Stimulated activated CD8-positive, alpha-beta memory T cell treated with anti-CD3 and anti-CD28 coated beads, Interleukin-4, amount 100 ng/mL, for 1 hour (primary cell): Measurements from ENCODE around the gene MROH7.

Experiments
- DNase-seq, 2 donors: peaks; one replicate each; pipeline ENCODE4 v3.0.0-alpha.2; 2020; ENCODE audit warnings: low read depth in 2 of 2, low spot score in 1 of 2

Gene MROH7

DNA sequence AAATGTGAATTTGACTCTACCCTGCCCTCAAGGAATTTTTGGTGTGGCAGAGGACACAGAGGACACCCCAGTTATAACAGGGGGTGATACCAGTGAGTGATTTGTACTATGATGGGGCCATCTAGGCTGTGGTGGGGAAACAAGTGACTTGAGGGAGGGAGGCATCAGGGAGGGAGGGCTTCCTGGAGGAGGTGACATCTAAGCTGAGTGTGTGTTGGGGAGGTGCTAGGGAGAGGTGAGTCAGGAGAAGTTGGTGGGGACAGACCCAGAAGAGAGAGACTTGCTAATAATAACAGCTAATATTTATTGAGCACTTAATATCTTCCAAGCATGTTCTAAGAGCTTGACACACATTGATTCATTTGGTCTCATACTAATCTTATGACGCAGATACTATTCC is 54.2 kb downstream of the MROH7 start:
- no peak for DNase-seq

DNA sequence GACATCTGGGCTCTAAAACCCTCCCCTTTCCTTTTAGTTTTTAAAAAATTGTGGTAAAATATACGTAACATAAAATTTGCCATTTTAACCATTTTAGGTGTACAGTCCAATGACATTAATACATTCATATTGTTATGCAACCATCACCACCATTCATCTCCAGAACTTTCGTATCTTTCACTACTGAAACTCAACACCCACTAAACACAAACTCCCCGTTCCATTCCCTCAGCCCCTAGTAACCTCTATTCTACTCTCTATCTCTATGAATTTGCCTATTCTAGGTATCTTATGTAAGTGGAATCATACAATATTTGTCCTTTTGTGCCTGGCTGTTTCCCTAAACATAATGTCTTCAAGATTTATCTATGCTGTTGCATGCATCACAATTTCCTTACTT is 54.7 kb downstream of the MROH7 start:
- no peak for DNase-seq

DNA sequence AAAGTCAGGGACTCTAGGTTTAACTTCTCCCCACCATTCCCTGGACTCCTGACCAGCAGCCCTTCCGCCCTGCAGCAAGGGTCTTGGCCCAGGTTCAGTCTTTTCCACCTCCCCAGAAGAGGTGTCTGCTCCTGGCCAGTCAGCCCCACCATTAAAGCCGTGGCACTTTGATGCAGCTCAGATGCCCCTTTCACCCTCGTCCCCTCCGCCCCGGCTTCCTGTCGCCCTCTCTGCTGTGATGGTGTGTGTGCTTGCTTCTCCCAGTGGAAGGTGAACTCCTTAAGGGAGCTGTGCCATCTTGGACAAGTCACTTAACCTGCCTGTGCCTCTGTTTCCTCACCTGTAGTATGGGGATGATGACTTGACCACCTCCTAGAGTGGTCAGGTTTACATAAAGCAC is 56.3 kb downstream of the MROH7 start:
- no peak for DNase-seq

DNA sequence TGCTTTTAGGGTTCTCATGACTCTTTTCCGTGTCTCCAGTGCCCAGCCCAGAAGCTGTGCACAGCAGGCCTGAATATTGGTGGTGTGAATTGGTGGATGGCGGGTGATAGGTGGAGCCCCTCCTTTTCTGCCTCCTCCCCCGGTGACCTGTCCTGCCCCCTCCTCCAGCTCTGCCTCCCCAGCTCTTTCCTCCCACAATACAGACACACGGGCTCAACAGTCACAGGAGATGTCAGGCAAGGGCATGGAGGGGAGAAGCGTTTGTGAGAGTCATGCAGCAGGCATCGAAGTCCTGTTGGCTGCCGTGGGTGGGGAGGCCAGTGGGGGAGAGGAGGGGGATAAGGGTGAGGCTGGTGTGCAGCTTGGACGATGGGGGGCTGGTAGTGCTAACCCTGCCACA is 56.8 kb downstream of the MROH7 start:
- DNase-seq, result no peak

DNA sequence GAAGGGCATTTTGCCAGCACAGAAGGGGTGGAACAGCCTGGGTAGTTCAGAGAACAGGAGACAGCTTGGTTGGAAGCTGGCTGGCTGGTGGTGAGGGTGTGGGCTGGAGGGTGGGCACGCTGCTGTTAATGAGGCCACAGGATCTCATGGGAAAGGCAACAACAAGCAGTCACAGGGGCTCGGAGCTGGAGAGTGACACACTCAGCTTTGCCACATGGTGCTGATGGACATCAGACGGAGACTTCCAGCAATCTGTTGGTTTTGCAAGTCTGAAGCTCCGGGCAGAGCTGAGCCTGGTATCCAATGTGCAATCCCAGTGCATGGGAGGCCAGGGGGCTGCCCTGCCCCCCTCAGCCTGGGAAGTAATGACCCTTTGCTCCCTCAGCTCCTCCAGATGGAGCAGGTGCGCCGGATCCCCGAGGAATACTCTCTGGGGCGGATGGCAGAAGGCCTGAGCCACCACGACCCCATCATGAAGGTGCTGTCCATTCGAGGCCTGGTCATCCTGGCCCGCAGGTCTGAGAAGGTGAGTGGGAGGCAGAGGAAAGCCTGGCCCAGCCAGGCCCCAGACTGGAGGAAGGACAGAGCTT is 58.4 kb downstream of the MROH7 start:
- no peak for DNase-seq

DNA sequence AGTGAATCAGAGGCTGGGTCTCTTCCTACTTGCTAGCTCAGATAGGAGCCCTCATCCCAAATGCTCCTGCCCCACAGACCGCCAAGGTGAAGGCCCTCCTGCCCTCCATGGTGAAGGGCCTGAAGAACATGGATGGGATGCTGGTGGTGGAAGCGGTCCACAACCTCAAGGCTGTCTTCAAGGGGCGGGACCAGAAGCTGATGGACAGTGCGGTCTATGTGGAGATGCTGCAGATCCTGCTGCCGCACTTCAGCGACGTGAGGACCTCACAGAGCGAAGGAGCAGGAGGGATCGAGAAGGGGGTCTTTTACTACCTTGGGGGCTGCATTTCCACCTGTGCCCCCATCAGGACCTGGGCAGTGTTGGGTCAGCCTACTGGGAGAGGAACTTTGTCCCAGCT is 59.5 kb downstream of the MROH7 start:
- no peak for DNase-seq

DNA sequence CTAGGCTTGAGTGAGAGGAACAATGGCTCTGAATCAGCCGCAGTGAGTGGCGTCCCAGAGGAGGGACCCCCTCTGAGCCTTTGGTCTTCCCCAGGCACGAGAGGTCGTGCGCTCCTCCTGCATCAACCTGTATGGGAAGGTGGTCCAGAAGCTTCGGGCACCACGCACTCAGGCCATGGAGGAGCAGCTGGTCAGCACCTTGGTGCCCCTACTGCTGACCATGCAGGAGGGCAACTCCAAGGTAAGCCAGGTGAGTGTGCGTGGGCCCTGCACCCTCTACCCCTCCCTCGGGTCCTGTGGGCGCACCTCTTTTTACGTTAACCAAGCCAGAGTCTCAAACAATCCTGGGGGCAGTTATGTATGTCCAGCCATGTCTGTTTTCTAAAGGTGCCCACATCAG is 60.4 kb downstream of the MROH7 start:
- no peak for DNase-seq

DNA sequence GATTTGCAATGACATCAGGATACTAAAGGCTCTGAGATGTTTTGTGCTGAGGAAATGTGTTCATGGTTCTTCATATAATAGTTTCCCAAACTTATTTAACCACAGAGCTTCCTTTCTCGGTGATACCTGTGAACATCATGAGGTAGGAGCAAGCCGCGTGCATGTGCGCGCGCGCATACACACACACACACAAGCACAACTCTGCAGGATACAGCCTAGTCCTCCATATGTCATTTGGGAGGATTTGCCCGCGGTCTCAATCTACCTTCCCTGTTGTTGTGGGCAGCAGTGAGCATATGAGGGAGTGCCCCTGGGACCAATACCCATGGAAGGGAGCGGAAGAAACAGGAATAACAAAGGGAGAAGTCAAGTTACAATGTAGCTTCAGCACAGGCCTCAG is 61.9 kb downstream of the MROH7 start:
- DNase-seq, result no peak

DNA sequence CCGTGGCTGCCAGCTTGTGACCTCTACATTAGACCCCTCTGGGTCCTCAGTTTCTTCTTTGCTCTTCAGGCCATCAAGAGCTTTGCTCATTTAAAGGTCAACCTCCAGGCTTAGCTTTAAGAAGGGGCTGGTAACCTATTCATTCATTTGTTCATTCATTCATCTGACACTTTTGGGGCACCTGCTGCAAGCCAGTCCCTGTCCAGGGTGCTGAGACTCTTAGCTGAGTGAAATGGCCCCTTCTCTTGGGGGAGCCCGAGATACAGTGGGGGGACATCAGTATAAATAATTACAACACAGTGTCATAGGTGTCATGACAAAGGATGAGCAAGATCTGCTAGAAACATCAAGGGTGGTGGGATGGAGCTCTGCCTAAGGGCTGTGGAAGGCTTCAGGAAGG is 63.6 kb downstream of the MROH7 start:
- no peak for DNase-seq

DNA sequence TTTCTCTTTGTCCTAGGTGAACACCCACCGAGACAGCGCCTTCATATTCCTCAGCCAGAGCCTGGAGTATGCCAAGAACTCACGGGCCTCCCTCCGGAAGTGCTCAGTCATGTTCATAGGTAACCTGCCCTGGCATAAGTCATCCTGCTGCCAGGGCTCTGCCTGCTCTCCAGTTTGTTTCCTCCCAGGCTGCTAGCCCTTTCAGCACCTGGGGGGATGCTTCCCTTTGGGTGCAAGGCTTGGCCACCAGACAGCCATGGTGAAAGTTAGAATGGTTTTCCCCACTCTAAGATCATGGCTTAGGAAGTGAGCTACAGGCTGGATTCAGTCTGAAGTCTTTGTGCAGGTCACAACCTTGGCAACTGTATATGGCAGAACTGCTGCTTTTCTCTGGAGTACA is 64.8 kb downstream of the MROH7 start:
- no peak for DNase-seq

DNA sequence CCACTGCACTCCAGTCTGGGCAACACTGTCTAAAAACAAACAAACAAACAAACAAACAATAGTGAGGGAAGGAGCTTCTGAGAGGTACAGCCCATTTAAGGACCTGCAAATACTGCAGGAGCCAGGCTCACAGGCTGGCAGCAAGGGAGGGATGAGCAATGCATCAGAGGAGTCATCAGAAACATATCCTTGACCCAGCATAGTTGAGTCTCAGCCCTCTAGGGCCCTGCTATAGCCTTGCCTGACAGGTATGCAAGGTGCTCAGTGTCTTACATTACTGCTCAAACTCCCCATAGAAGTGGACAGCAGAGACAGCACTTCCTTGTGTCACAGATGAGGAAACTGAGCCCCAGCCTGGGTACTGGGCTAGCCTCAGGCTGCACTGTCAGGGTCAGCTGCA is 66.8 kb downstream of the MROH7 start:
- DNase-seq, result no peak

DNA sequence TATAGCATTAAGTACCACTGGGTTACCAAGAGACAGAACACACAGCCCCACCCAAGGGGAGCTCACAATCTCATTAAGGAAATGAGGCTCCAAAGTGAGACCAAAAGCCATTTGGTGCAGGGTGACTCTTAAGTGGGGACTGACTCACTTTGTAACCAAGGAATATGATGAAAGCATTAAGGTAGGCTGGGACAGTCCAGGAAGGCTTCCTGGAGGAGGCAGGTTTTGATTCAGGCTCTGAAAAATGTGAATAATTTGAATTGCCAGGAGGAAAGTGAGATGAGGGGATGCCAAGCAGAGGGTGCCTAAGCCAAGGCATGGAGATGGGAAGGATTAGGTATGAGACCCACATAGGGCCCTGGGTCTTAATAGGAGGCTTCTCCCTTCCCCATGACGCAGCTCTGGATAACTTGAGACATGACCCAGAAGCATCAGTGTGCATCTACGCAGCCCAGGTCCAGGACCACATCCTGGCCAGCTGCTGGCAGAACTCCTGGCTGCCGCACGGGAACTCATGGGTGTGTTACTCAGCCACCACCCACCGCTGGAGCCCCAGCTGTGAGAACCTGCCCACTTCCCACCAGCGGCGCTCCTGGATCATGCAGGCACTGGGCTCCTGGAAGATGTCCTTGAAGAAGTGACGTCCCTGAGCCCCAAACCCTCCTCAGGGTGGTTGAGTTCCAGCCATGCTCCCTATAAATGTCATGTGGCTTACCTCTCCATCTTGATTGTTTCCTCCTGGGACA is 68.1 kb downstream of the MROH7 start:
- no peak for DNase-seq

DNA sequence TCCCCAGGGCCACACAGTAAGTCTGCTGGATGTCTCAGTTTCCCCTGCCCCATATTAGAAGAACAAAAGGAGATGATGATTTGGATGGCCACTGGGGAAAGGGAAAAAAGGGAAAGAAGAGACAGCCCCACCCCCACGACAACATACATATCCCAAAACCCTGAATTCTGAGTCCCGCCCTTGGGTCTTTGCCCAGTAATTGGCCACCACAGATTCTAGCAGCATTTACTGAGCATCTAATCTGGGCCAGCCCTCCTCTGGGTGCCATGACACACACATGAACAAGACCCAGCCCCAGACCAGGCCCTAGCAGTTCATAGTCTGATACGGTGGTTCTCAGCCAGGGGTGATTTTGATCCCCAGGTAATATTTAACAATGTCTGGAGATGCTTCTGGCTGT is 68.8 kb downstream of the MROH7 start:
- no peak for DNase-seq

DNA sequence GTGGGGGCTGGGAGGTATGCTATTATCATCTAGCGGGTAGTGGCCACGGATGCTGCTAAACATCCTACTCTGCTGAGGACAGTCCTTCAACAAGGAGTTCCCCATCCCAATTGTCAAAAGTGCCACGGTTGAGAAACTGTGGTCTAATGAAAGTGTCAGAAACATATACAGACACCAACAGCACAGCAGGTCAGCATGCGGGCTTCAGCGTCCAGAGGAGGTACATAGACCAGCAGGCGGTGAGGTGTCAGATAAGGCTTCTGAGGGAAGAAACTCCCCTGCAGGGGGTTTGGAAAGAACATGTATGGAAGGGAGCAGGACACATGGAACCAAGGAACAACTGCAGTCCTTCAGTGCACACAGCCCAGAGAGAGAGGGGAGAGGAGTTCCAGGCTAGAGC is 69.3 kb downstream of the MROH7 start:
- DNase-seq, result no peak

DNA sequence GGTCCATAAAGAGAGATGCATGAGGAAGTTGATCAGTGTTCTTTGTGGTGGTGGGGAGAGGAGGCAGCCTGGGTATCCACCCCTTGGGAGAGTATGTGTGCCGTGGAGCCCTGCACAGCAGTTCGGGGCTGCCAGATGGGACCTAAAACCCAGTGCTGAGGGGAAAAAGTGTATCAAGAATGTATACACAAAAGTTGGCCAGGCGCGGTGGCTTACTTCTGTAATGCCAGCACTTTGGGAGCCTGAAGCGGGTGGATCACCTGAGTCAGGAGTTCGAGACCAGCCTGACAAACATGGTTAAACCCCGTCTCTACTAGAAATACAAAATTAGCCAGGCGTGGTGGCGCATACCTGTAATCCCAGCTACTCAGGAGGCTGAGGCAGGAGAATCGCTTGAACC is 70.0 kb downstream of the MROH7 start:
- no peak for DNase-seq

DNA sequence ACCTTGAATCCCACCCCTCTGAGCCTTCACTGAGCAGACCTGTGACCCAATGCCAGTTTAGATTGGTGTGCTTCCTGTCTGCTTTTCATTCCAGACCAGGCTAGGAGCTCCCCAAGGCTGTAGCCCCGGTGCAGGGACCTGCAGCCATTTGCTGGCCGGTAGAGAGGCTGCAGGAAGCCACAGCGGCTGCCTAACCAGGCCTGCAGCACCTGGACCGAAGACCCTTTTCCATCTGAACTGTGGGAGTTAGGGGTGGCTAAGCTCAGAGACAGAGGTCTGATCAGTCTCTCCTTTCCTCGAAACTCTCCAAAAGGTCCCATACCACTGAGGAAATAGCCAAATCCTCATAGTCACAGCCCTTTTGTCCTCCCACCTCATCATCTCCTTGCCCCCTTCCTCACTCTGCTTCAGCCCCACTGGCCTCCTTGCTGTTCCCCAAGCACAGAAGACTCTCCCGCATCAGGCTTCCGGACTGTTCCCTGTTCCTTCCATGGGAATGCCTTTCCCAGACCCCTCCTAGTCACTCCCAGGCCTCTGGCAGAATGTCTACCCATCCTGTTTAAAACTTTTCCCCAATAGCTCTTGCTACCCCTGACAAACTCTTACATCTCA is 73.4 kb downstream of the MROH7 start:
- DNase-seq, result no peak

DNA sequence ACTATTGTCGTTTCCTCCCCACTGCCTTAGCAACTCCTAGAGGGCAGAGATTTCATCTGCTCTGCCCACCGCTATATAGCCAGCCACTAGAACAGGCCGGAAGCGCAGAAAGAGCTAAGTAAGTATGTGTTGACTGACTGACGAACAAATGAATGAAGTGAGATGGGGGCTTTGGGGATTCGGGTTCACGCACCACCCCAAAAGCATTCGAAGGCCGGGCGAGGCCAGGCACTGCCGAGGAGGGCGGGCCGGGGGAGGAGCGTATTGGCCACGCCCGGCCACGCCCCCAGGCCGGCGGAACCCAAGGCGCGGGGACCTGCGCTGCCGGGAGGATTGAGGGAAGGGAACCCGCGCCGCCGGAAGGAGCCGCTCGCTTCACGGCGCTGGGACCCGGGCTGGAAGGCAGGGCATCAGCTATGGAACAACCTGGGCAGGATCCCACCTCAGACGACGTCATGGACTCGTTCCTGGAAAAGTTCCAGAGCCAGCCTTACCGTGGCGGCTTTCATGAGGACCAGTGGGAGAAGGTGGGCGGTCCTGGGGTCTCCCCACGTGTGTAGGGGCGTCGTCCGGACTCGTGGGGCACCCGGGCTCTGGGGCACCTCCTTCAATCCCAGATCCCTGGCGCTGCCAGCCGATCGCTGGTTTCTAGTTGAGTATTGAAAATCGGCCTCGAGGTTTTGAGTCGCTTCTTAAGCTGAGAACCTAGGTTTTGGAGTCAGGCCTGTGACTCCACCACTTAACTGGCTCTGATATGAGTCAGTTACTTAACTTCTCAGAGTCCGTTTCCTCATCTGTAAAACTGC is 74.1 kb downstream of the MROH7 start, which contains the start of gene TTC4:
Gene TTC4 (plus strand): TSS at position 369 of the 806 bp plus-strand sequence. CDS start 48 bp downstream, at position 417.
- peak; percentile 64 to 73 for DNase-seq

DNA sequence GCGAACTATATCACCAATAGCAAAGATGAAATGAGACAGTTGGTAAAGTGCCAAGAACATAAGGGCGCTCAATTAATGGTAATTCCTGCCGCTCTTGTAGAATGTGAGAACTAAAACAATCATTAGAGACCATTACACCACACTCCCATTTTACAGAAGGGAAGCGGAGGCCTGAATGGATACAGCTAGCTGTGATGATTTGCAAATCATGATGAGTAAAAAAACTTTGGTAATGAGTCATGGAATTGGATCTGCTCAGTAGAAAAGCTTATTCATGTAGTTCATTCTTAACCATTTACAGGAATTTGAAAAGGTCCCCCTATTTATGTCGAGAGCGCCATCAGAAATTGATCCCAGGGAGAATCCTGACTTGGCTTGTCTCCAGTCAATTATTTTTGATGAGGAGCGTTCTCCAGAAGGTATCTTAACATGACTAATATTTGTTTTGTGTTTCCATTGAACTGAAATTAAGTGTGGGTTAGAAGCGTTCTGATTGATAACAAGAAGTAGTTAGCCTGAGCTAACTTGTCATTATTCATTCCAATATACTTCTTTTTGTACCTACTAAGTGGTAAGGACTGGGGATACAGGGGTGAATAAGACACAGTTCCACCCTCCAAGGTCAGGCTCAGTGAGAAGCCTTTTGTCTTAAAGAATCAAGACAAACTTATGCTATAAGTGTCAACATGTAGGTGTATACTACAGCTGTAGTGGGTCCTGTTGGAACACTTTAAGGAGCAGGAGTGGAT is 74.9 kb downstream of the MROH7 start:
- no peak for DNase-seq

DNA sequence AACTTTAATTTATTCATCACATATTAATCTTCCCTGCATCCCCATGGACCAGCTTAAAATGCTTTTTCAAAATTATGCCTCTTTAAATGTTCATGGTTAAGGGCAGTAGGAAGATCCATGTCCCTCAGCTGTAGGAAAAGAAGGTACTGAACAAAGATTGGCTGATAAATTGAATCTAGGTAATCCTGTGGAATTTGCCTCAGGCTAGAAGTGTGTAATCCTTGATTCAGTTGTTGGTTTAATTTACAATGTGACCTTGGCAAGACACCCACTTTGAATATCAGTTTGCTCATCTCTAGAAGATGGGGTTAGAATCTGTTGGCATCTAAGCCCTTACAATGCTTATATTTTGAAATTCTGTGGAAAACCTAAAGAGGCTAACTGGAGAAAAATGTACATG is 80.1 kb downstream of the MROH7 start:
- DNase-seq, result no peak

DNA sequence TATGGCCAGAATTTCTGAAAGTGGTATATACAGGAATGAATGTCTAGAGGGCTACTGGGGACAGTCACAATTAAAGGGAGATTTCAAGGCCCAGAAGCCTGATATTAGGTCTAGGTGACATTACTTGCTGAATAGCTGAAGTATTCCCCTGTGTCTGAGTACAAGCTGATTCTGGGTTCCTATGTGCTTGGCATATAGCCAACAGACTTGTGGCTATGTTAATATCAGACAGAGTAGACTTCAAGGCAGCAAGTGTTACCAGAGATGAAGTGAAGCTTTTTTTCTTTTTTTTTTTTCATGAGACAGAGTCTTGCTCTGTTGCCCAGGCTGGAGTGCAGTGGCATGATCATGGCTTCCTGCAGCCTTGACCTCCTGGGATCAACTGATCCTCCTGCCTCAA is 82.4 kb downstream of the MROH7 start:
- DNase-seq, result no peak

DNA sequence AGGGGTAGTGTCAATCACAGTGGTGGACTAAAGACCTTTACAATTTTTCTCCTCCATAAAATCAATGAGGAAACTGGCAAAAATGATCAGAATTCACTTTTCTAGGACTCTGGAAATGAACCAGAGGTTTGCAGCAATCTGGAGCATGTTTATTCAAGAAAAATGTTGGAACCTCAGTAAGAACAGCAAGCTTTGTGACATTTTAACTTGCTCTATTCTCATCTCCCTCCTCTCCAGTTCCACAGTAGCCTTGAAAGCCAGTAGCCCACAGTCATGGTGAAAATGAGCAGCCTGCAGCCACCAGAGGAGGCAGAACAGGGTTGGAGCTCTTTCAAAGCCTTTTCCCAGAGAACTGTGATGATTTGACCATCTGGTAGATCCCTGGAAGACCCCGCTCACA is 83.2 kb downstream of the MROH7 start:
- no peak for DNase-seq
